D341Med (cell line): ENCODE results near the gene UNC5CL.
A peak's percentile ranks its signal among the peaks of the same experiment; 100 is the strongest.

Source experiments
- DNase-seq: peaks from one replicate; pipeline ENCODE4 v3.0.0; 2012; ENCODE audit warnings: low spot score

Gene UNC5CL

GRCh38 chr6:41039060-41039998 lies at the start of gene UNC5CL:
UNC5CL (minus strand) TSS chr6:41039221; CDS start chr6:41035074, 4,147 bp downstream.
- peak; percentile 73 for DNase-seq

DNA sequence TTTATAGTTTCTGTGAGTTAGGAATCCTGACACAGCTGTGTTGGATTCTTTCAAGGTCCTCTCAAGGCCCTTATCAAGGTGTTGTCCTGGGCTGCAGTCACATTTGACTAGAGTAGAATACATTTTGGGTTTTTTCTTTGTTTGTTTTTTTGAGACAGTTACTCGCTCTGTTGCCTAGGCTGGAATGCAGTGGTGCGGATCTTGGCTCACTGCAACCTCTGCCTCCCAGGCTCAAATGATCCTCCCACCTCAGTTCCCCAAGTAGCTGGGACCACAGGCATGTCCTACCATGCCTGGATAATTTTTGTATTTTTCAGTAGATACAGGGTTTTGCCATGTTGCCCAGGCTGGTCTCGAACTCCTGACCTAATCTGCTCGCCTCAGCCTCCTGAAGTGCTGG lies 49.4 kb upstream of the UNC5CL start:
- no peak for DNase-seq

DNA sequence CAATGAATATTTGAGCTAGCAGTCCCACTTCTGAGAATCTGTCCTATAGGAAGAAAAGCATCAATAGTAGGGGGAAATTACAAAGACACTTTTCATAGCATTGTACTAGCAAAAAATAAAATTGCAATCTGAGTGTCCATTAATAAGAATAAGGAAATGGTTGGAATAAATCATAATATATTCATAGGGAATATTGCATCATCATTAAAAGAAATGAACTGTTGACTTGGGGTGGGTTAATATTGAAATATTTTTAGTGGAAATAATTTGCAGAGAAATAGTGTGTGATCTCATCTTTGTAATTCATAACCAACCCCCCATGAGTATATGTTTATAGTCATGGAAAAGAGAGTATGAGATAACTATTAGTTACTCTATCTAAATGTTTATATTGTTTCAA lies 46.2 kb upstream of the UNC5CL start:
- no peak for DNase-seq

DNA sequence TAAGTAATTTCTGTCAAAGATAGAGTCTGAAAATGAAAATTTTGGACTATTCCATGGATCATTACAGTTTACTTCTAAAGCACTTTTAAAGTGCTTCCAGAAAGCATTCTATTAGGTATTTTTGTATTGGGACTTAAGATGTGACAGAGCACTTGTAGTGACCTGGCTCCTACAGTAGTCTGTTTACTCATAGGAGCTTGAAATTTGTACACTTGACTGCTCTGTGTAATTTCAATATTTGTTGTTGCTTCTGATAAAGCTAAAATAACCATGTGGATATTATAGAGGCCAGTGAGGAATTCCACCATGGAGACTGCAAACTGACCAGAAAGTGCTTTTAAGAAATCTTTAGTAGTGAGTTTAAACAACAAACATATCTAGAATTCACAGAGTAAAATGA lies 44.1 kb upstream of the UNC5CL start:
- no peak for DNase-seq

- DNase-seq: no peak
Observed at GRCh38 chr6:41080621-41081020, 41.6 kb upstream of the UNC5CL start.

DNA sequence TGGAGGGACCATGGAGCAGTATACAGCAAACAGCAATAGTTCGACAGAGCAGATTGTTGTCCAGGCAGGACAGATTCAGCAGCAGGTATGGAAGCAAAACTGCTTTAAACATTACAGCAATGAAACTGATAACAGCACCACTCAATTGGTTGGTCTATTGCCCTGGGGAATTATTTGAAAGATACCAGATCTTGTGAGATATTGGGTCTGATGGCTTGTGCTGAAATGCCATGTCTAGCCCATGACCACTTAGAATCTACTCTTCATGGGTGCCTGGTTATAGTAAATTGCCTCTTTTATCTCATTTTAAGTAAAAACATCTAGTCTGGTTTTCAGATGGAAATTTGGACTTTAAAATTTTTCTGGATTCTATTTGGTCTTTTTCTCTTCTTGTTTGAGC lies 40.1 kb upstream of the UNC5CL start:
- DNase-seq: no peak

GRCh38 chr6:41078101-41078500 lies 39.1 kb upstream of the UNC5CL start:
- DNase-seq: no peak

- no peak for DNase-seq
Observed at GRCh38 chr6:41077536-41077935, 38.5 kb upstream of the UNC5CL start.

GRCh38 chr6:41075651-41076626 lies 36.9 kb upstream of the UNC5CL start:
- DNase-seq: no peak

DNA sequence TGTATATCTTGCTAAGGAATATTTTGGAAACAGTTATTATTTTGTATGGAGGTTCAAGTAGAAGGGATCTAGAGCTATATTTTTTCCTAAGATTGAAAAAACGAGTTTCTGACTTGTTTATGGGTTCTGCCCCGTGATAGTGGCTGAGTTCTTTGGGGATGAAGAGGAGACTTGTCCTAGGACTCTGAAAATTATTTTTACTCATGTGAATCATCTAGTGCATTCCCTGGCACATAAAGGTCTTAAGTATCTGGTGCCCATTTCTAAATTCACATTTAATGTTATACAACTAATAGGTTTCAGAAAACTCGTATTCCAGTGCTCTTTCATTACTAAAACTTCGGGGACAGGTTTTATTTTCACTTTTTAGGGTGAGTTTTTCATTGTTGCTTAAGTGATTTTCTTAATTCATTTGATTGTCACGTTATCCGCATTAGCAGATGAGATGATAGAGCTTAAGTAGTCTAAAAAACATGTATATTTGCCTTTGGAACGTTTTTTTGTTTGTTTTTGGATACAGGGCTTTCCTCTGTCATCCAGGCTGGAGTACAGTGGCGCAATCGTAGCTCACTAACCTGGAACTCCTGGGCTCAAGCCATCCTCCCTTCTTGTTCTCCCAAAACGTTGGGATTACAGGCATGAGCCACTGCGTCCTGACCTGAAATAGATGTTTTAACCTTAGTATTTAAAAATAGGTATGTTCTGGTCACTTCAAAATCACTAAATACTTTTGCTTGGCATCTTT lies 35.8 kb upstream of the UNC5CL start:
- DNase-seq: no peak

DNA sequence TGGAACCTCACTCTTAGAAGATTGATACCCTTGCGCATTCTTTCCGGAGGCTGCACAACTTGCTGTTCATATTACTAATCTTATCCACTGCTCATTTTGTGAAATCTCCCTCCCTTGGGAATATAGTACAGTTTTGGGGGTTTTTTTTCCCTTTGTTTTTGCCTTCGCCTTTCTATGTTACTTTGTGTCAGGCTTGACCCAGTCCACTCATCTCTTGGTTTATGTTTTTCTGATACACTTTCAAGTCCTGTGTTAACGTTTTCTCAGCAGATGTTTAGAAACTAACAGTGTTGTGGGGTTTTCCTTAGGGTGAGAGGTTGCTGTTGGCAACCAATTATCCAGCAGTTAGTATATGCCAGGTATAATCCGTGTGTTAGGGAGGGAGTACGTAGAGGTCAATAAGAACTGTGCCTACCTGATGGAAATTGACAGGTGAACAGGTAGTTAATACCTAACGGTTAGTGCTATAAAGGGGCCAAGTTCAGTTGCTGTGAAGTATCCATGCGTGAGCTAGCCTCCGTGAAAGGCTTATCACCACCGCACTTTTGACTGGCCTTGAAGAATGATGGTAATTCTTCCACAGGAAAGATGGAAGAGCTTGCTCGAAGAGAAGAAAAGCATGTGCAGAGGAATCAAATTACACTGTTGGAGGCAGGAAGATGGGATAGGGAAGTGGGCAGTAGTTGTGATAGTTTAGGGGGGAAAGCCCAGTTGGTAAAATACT lies 35.1 kb upstream of the UNC5CL start:
- DNase-seq: no peak

DNA sequence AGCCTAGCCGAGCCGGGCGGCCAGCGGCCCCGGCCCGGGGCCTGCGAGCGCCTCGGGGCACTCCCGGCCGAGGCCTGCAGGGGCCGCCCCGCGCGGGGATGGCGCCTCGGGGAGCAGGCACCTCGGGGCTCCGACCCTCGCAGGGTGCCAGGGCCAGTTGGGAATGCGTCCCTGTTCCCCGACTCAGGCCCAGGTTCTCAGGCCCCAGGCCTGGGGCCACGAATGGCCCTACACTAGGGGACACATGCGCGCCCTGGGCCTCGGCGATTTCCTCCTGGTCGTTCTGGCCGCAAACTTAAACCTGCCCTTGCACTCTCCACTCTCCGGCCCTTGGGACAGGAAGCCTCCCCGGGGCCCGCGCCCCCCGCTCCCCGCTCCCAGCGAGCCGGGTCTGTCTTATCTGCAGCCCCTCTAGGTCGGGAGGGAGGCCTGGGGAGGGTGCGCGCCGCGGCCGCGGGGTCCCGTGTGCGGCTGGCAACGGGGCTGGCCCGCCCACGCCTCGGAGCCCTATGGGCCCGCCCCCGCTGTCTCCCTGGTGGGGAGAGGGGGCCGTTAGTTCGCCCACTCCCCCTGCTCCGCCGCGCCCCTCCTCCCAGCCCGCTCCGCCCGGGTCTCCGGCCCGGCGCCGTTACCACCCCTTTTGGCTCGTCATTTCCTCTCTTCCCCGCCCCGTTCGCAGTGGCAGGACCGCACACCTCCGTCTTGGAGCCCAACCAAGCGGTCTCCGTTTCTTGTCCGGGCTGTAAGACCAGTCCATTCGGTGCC lies 34.4 kb upstream of the UNC5CL start:
- peak; percentile 88 for DNase-seq

- DNase-seq: peak; percentile 93
Observed at GRCh38 chr6:41072836-41073202, 33.8 kb upstream of the UNC5CL start, which contains the start of gene NFYA. NFYA (plus strand) TSS chr6:41072974; CDS start chr6:41079090, 6,116 bp downstream.

DNA sequence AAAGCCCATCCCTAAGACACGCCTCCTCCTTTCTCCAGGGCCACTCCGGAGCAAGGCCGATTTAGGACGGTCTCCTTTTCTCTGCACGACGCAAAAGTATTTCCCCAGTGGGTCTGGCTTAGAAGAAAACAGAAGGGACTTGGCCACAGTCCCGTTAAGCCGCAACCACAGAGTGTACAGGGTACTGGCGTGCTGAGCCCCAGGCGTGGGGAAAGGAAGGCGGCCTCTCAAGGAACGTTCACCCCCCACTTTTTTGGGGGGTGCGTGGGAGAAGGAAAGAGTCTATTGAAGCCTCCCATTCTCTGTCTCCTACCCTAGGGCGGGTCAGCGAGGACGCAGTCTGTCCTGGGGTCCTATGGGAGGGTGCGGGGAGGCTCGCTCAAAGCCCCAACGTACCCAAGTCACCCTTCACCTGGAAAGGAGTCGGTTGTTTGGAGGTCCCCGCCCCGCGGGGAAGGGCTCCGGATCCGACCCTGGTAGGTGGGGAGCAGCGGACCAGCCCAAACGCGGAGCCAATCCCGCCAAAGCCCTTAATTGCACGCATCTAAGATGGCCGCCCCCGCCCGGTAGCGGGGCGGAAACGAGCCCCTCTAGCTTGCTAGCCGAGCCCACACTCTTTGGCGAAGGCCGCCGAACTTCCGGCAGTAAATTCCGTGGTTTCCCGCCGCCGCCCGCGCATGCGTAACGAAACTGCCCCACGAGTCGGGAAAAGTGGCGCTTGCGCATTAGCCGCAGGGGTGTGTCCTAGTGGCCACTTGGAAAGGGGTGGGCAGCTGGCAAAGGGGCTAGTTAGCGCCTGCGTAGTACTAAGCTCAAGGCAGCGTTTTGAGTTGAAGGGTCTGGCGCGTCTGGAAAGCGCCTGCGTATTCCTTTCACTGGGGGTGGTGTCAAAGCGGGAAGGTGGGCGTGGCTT lies 33.2 kb upstream of the UNC5CL start, which contains the start of gene OARD1:
Gene OARD1 (minus strand): TSS at position 434 of the 913 bp plus-strand sequence. CDS start 722 bp downstream, outside the sequence.
- peak; percentile 91 for DNase-seq

DNA sequence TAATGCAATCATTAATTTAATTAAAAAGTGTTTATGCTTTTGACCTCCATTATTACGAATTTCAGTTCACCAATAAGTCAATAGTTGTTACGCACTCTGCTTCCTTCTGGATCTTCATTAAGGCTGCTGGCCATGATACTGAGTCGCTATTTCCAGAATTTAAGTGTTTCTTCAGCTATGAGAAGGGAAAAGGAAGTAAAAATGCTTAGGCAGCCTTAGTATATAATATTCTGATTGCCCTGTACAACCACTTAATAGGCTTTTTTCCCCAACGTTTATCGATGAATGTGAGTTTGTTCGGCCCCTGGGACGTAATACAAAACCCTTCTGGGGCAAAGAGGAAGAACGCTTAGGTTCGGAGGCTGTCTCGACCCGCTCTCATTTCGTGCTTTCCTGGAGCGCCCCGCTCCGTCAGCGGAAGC lies 32.5 kb upstream of the UNC5CL start:
- no peak for DNase-seq

DNA sequence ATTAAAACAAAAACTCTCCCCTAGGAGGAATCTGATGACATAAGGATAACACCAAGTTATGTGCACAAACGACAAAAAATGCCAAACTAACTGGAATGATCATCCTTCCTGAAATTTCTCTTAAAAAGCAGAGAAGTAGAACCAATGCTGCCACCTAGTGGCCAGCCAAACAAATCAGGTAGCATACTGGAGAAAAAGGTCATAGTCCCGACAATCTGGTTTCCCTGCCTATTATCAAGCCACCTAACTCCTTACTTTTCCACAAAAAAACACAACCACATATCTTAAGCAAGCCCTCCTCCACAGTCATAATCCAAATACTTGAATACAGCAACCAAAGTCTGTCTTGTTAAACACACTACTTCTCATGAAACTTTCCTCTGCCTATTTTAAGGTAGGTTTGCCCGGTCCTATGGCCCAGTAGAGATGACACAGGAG lies 27.9 kb upstream of the UNC5CL start:
- peak; percentile 56 for DNase-seq

GRCh38 chr6:41065550-41066026 lies 26.6 kb upstream of the UNC5CL start:
- no peak for DNase-seq

- no peak for DNase-seq
Observed at GRCh38 chr6:41064841-41065240, 25.8 kb upstream of the UNC5CL start.

DNA sequence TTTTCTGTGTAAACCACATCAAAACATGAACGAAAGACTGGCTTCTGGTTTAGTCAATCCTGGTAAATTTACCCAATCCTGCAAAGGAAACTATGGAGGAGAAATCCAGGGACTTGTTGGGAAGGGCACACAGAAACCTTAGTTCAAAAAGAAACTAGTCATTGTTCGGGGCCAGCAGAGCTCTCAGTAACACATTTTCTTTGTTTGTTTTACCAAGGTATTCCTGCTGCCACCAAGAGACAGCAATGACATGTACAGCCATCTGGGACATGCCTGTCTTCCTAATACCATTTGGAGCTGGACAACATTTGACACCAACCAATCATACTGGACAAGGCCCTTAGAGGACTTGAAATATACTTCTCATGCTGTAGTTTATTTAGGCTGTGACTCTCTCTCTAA lies 24.9 kb upstream of the UNC5CL start:
- no peak for DNase-seq
